BJ (cell line): ENCODE measurements around the gene DSCAML1. TPM values are rescaled to one million over a fixed set of nuclear protein-coding genes. Genes with fewer than 3 reads are reported as not detected.

Experiments
- CTCF ChIA-PET: fragments of 350-600 bp; formaldehyde crosslinking; extraction: SDS; loops from one replicate; lab custom pipeline; 2021; ENCODE audit warnings: antibody characterized with exemption, inconsistent platforms; lab: Yijun Ruan, JAX
- POLR2A ChIA-PET: fragments of 300-600 bp; sonication (Branson Sonifier 250); formaldehyde crosslinking; extraction: SDS; loops from one replicate; lab custom pipeline; 2021; ENCODE audit warnings: antibody characterized with exemption; lab: Charles Lee
- DNase-seq: peaks from one replicate; pipeline ENCODE4 v3.0.0-alpha.2; 2011; ENCODE audit warnings: low read depth
- H3K27me3 ChIP-seq: 2 replicates; pipeline ENCODE4 v1.6.0; 2011; ENCODE audit warnings: low read length; ENCODE audit not compliant: control insufficient read depth, insufficient read depth
- H3K36me3 ChIP-seq: 2 replicates; pipeline ENCODE4 v1.5.1; 2011; ENCODE audit warnings: low read length; ENCODE audit not compliant: control insufficient read depth, insufficient read depth
- H3K4me3 ChIP-seq: 2 replicates; pipeline ENCODE4 v1.5.1; 2011; ENCODE audit warnings: low read depth, mild to moderate bottlenecking, control low read depth, low read length
- CTCF ChIP-seq: IDR thresholded peaks from 2 replicates; pipeline ENCODE4 v1.5.1; 2011; ENCODE audit warnings: low read depth, mild to moderate bottlenecking, control low read depth, inconsistent platforms, low read length, moderate library complexity; ENCODE audit not compliant: insufficient read depth
- polyA plus RNA-seq: library from polyadenylated mRNA; depleted of rRNA; stranded (reverse); fragments of >200 nt; gene quantifications from 2 replicates; pipeline ENCODE4 v1.2.3, GENCODE V29; 2011

The DSCAML1 gene
- polyA plus RNA-seq, 1 experiment, result not detected

GRCh38 chr11:117435326-117435725, 361.7 kb downstream of the DSCAML1 start:
- POLR2A ChIA-PET, result no interaction called here

GRCh38 chr11:117434481-117434880, 362.5 kb downstream of the DSCAML1 start:
- ChIA-PET CTCF (no interaction called here), POLR2A (no interaction called here)
- TF ChIP-seq CTCF, result no peak
- Histone ChIP-seq H3K4me3 (no peak overlapping the region), H3K27me3 (peaks cover 3% of the 10 kb centered on the region), H3K36me3 (no peaks in the 10 kb centered on the region)
- DNase-seq, result no peak

More at GRCh38 chr11:117435326-117435725, 361.7 kb downstream of the DSCAML1 start:
- CTCF ChIA-PET, result interaction anchor here (1.4 to 3.0 kb wide), 2 partner anchors 8 to 10 kb away, joined by 3 to 14 read pairs; no protein-coding TSS in a partner anchor
- DNase-seq, result no peak
- no peak for TF ChIP-seq CTCF
- peaks cover 3% of the 10 kb centered on the region for H3K27me3 ChIP-seq
- no peak overlapping the region for H3K4me3 ChIP-seq
- H3K36me3 ChIP-seq, result no peaks in the 10 kb centered on the region

- ChIA-PET POLR2A (no interaction called here), CTCF (no interaction called here)
- peaks cover 3% of the 10 kb centered on the region for H3K27me3 ChIP-seq
- H3K36me3 ChIP-seq, result no peaks in the 10 kb centered on the region
- no peak for TF ChIP-seq CTCF
- DNase-seq, result no peak
- no peak overlapping the region for H3K4me3 ChIP-seq
Observed at GRCh38 chr11:117433717-117434116, 363.3 kb downstream of the DSCAML1 start.

- peaks cover 5% of the 10 kb centered on the region for H3K27me3 ChIP-seq
- TF ChIP-seq CTCF, result no peak
- H3K36me3 ChIP-seq, result no peaks in the 10 kb centered on the region
- DNase-seq, result no peak
- H3K4me3 ChIP-seq, result no peak overlapping the region
- ChIA-PET CTCF (interaction anchor here (1.3 kb wide), 1 partner anchor 376 kb away, joined by 4 read pairs; no protein-coding TSS in a partner anchor), POLR2A (no interaction called here)
Observed at GRCh38 chr11:117431436-117431835, 365.6 kb downstream of the DSCAML1 start.

GRCh38 chr11:117430293-117430955, 366.6 kb downstream of the DSCAML1 start:
- POLR2A ChIA-PET, result no interaction called here
- TF ChIP-seq CTCF, result no peak
- Histone ChIP-seq H3K4me3 (no peak overlapping the region), H3K36me3 (no peaks in the 10 kb centered on the region), H3K27me3 (peaks cover 2% of the 10 kb centered on the region)
- no peak for DNase-seq
- CTCF ChIA-PET, result interaction anchor here (1.3 kb wide), 1 partner anchor 377 kb away, joined by 4 read pairs; no protein-coding TSS in a partner anchor
